ENCODE results near the gene SASS6.

SASS6 gene

DNA sequence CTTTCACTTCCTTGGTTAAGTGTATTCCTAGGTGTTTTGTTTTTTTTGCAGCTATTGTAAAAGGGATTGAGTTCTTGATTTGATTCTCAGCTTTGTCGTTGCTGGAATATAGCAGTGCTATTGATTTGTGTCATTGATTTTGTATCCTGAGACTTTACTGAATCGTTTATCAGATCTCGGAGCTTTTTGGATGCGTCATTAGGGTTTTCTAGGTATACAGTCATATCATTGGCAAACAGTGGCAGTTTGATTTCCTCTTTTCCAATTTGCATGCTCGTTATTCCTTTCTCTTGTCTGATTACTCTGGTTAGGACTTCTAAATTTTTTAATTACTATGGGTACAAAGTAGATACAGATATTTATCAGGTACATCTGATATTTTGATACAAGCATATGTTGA lies 87.5 kb downstream of the SASS6 start:
- no peak for DNase-seq (ENCODE audit: low read depth)

DNA sequence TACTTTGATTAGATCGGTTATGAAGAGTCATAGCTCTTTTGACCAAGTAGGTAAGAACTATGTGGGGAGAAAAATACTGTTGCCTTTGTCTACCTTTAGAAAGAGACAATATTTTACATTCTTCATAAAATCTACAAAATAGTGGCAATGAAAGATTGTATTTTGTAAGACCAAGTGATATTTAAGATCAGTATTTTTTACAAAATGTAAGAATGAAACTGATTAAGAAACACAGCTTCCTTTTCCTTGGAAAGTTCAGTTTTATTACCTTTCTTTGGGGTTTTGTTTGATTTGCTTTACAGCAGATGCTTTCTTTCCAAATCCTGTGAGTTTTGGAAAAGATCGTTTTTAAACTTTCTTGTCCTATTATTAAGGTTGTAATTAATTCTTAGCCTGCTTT lies 93.1 kb downstream of the SASS6 start:
- DNase-seq (ENCODE audit: low read depth): no peak

DNA sequence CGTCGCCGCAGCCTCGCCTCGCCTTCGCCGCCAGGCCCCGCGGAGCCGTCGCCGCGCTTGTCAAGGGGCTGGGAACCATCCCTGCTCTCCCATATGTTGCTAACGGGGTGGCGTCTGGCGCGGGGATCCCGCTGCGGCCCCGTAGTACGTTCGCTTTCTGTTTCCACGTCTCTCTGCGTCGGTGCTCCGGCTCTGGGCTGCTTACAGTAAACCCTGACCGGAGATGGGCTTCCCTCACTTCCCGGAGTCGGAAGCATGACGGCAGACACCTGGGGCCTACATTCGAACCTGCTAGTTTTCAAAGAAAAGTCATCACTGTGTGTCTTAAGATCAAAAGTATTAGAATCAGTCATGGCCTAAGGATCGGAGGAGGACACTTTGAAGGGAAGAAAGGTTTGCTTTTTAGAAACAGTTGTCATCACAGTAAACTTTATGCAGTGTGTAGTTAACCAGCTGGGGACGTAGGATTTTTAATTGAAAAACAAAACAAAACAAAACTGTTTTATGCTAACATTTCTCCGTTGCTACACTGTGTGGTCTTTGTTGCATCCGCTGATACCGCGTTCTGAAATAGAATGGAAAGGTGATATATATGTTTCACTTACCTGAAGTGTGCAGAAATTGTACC lies 94.0 kb downstream of the SASS6 start:
- DNase-seq (ENCODE audit: low read depth): peak; percentile 51

DNA sequence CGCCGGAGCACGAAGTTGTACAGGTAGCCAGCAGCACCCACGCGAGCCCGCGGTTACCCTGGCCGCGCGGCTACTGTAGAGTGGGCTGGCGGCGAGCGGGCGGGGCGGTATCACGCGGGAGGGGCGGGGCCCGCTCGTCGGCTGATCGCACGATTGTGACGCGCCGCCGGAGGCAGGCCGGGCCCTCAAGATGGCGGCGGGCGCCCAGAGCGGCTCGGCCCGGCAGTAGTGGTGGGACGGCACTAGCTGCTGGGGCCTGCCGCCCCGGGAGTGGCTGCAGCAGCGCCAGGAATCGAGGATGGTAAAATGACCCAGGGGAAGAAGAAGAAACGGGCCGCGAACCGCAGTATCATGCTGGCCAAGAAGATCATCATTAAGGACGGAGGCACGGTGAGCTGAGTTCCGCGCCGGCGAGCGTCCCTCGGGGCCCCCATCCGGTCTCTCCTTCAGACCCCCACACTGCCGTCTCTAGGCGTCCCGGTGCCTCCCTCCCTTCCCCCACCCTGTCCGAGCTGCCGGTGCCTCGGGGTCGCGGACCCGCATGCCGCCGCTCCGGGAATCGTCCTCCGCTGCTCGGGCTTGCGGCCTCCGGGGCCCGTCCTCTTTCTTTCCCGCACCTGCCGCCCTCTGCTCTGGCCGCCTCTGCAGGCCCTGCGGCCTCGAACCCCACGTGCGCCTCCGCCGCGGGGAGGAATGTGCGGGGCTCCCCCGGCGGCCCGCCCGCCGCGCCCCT lies 94.6 kb downstream of the SASS6 start:
- peak; percentile 77 for DNase-seq (ENCODE audit: low read depth)

DNA sequence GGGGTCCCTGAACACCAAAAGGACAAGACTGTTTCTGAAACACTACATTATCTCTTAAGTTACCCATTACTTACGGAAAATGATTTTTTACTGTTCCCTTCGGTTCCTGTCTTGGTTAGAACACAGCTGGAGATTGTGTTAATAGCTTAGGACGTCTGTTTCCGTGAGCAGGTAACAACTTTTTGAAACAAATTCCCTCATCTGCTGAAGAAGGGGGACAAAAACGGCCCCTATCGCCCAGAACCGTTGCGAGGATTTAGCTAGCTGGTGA lies 95.1 kb downstream of the SASS6 start:
- DNase-seq (ENCODE audit: low read depth): no peak

DNA sequence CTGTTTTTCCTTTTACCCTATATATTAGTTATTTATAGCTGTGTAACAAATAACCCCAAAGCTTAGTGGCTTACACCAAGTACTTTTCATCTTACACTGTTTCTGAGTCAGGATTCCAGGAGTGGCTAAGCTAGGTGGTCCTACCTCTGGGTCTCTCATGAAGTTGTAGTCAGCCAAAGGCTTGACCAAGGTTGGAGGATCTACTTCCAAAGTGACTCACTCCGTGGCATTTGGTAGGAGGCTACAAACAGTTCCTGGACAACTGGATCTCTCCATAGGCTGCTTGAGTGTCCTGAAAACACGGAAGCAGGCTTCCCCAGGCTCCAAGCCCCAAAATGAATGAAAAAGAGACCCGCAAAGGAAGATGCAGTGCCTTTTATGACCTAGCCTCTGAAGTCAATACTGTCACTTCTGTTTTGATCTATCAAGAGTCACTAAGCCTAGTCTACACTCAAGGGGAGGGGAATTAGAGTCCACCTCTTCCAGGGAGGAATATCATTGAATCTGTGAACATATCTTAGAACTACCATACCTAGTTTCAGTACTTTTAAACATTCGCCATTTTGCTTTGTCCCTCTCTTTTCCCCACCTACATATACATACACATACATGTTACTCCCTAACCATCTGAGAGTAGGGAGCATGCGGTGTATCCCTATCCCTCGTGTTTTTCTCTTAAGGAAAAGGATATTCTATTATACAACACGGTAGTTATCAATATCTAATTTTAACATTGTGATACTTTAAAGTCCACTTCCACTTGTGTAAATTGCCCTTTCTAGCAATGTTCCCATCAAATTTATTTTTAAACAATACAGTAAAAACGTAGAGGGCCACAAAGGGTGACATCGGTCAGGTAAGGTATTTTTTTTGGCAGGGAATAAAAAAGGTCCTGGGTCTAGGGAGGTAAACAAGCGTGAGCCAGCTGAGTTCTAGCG lies 95.7 kb downstream of the SASS6 start:
- no peak for DNase-seq (ENCODE audit: low read depth)

DNA sequence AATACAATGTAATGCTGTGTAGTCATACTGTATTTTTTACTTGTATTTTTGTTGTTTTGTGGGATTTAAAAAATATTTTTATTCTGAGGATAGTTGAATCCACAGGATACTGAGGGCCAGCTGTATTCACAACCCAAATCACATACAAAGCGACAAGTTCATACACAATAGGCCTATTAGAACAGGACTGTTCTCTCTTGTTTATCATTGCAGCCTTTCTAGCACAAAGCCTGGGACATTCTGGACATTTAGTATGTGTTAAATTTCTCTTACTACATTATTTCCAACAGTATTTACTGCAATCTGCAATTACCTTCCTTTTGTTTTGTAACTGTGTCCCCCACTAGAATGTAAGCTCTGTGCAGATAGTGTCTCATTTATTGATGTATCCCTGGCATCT lies 97.5 kb downstream of the SASS6 start:
- DNase-seq (ENCODE audit: low read depth): no peak

DNA sequence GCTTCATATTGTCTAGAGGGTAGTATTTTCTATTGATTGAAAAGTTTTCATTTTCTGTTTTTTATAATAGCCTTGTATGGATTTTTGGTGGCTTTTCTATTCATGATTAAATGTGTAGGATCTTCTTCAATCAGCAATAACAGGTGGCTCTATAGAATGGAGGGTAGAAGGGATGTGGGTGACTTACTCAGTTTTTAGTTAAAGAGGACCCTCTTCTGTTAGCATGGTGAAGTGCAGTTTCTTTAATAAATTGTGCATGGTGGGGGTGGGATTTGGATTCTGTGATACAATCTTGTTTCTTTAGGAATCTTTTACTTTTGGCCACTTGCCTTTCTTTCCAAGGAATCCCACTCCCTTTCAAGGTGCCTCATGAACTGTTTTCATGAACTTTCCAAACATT lies 98.3 kb downstream of the SASS6 start:
- DNase-seq (ENCODE audit: low read depth): no peak
